Measurements from ENCODE around the gene KRTAP9-9. TPM values are rescaled to one million over a fixed set of nuclear protein-coding genes. Genes with fewer than 3 reads are reported as not detected.
"Not testable (repeated sequence)": the region's sequence is repeated elsewhere in the genome, so short reads cannot be mapped to it uniquely, and the experiment has no call there.

Gene KRTAP9-9
- not detected in 2 replicates for total RNA-seq

DNA sequence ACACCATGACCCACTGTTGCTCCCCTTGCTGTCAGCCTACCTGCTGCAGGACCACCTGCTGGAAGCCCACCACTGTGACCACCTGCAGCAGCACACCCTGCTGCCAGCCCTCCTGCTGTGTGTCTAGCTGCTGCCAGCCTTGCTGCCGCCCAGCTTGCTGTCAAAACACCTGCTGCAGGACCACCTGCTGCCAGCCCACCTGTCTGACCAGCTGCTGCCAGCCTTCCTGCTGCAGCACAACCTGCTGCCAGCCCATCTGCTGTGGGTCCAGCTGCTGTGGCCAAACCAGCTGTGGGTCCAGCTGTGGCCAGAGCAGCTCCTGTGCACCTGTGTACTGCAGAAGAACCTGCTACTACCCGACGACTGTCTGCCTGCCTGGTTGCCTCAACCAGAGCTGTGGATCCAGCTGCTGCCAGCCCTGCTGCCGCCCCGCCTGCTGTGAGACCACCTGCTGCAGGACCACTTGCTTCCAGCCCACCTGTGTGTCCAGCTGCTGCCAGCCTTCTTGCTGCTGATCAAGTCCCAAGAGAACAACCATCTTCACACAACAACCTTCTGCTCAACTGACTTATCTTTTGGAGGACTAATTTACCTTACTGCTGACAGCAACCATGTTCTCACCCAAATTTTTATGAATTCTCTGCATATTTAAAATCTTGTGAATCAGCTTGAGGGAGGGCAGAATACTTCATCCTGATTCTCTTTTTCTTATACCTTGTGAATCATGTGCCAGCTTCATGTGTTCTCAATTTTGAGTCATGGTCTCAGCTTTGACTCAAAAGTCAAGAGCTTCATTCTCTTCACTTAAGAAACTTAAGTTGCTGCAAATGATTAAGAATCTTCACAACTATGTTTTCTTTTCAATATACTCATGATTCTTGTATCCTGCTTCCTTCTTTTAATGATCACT, at the start of gene KRTAP9-9:
TSS of gene KRTAP9-9 (plus strand) at position 4 of the 910 bp plus-strand sequence.
- H3K4me3 ChIP-seq (ENCODE audit: insufficient read depth, low read length); H3K36me3 ChIP-seq (ENCODE audit: insufficient read depth, low read length); H3K79me2 ChIP-seq (ENCODE audit: insufficient read depth, low read length); H4K20me1 ChIP-seq (ENCODE audit: insufficient read depth, low read length); H3K27me3 ChIP-seq (ENCODE audit: insufficient read depth, low read length); H3K9me3 ChIP-seq (ENCODE audit: low read depth, low read length); H3K27ac ChIP-seq (ENCODE audit: low read depth, low read length); H3K4me1 ChIP-seq (ENCODE audit: insufficient read depth, low read length); H3K4me2 ChIP-seq (ENCODE audit: insufficient read depth, low read length); H2AFZ ChIP-seq (ENCODE audit: low read length): not testable (repeated sequence)
- peak; percentile 60 for DNase-seq (ENCODE audit: insufficient read length, low spot score, missing footprints)

DNA sequence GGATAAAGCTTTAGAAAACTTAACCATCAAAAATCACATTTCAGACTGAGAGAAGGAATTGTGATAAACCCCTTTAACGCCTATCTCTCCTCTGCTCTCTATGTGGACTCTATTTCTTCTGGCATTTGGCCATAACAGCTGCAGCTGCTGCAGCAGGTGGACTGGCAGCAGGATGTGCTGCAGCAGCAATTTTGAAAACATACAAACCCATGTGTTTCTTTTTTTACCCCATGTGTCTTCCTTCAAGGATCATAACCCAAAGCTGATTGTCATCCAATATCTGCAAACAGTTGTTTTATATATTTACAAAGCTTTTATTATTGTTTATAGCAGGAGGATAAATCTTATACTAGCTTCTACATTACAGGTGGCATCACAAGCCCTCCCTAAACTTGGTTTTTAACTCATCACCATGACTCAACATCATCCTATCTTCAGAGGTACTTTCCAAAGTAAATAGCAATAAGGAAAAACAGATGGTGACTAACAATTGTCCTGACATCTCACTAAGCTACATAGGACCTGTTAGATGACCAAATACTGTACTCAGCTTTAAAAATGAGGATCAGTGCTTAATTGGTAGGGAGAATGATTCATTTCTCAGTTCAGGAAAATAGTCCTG, 43.2 kb upstream of the KRTAP9-9 start:
- TF ChIP-seq, protein P1, sequence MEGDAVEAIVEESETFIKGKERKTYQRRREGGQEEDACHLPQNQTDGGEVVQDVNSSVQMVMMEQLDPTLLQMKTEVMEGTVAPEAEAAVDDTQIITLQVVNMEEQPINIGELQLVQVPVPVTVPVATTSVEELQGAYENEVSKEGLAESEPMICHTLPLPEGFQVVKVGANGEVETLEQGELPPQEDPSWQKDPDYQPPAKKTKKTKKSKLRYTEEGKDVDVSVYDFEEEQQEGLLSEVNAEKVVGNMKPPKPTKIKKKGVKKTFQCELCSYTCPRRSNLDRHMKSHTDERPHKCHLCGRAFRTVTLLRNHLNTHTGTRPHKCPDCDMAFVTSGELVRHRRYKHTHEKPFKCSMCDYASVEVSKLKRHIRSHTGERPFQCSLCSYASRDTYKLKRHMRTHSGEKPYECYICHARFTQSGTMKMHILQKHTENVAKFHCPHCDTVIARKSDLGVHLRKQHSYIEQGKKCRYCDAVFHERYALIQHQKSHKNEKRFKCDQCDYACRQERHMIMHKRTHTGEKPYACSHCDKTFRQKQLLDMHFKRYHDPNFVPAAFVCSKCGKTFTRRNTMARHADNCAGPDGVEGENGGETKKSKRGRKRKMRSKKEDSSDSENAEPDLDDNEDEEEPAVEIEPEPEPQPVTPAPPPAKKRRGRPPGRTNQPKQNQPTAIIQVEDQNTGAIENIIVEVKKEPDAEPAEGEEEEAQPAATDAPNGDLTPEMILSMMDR (IDR thresholded peaks at IDR 0.05; ENCODE audit: extremely low read depth, low read depth, low read length) = no peak
- no peaks in the 10 kb centered on the region for H3K79me2 ChIP-seq (ENCODE audit: insufficient read depth, low read length)
- H3K4me1 ChIP-seq (ENCODE audit: insufficient read depth, low read length) = peaks cover 5% of the 10 kb centered on the region
- H2AFZ ChIP-seq (ENCODE audit: low read length) = no peak overlapping the region
- H3K9me3 ChIP-seq (ENCODE audit: low read depth, low read length) = no peaks in the 10 kb centered on the region
- no peak overlapping the region for H3K4me3 ChIP-seq (ENCODE audit: insufficient read depth, low read length)
- no peak overlapping the region for H3K4me2 ChIP-seq (ENCODE audit: insufficient read depth, low read length)
- peak; percentile 69 for DNase-seq (ENCODE audit: insufficient read length, low spot score, missing footprints)
- H4K20me1 ChIP-seq (ENCODE audit: insufficient read depth, low read length) = no peaks in the 10 kb centered on the region
- H3K27me3 ChIP-seq (ENCODE audit: insufficient read depth, low read length) = no peaks in the 10 kb centered on the region
- no peak overlapping the region for H3K27ac ChIP-seq (ENCODE audit: low read depth, low read length)
- H3K36me3 ChIP-seq (ENCODE audit: insufficient read depth, low read length) = no peaks in the 10 kb centered on the region

DNA sequence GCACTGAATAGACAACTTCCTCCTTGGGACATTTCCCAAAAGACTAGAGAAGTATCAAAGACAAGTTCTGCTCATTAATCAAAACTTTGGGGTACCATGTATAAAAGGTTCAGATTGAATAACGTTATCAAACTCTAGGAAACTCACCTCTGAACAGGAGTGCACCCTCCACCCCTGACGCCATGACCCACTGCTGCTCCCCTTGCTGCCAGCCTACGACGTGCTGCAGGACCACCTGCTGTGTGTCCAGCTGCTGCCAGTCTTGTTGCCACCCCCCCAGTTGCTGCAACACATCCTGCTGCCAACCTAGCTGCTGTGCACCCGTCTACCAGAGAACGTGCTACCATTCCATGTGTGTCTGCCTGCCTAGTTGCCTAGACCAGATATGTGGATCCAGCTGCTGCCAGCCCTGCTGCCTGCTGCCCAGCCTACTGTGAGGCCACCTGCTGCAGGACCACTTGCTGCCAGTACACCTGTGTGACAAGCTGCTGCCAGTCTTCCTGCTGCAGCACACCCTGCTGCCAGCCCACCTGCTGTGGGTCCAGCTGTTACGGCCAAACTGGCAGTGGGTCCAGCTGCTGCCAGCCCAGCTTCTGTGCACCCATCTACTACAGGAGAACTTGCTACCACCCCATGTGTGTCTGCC, 42.5 kb upstream of the KRTAP9-9 start:
- Histone ChIP-seq H3K36me3 (ENCODE audit: insufficient read depth, low read length) (no peaks in the 10 kb centered on the region), H3K79me2 (ENCODE audit: insufficient read depth, low read length) (no peaks in the 10 kb centered on the region), H3K4me2 (ENCODE audit: insufficient read depth, low read length) (no peak overlapping the region), H3K27me3 (ENCODE audit: insufficient read depth, low read length) (no peaks in the 10 kb centered on the region), H4K20me1 (ENCODE audit: insufficient read depth, low read length) (no peaks in the 10 kb centered on the region), H3K4me3 (ENCODE audit: insufficient read depth, low read length) (no peak overlapping the region), H3K4me1 (ENCODE audit: insufficient read depth, low read length) (peaks cover 5% of the 10 kb centered on the region), H2AFZ (ENCODE audit: low read length) (no peak overlapping the region), H3K9me3 (ENCODE audit: low read depth, low read length) (no peaks in the 10 kb centered on the region), H3K27ac (ENCODE audit: low read depth, low read length) (no peak overlapping the region)
- no peak for DNase-seq (ENCODE audit: insufficient read length, low spot score, missing footprints)
- TF ChIP-seq, protein P1 (IDR thresholded peaks at IDR 0.05; ENCODE audit: extremely low read depth, low read depth, low read length) = no peak

DNA sequence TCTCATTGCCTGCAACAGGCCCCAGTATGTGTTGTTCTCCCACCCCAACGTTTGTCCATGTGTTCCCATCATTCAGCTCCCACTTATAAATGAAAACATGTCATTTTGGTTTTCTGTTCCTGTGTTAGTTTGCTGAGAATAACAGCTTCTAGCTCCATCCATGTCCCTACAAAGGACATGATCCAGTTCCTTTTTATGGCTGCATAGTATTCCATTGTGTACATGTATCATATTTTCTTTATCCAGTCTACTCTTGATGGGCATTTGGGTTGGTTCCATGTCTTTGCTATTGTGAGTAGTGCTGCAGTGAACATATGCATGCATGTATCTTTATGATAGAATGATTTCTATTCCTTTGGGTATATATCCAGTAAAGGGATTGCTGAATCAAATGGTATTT, 39.5 kb upstream of the KRTAP9-9 start:
- Histone ChIP-seq H3K4me3 (ENCODE audit: insufficient read depth, low read length) (no peak overlapping the region), H3K9me3 (ENCODE audit: low read depth, low read length) (no peaks in the 10 kb centered on the region), H4K20me1 (ENCODE audit: insufficient read depth, low read length) (no peaks in the 10 kb centered on the region), H2AFZ (ENCODE audit: low read length) (no peak overlapping the region), H3K4me2 (ENCODE audit: insufficient read depth, low read length) (no peak overlapping the region), H3K36me3 (ENCODE audit: insufficient read depth, low read length) (no peaks in the 10 kb centered on the region), H3K79me2 (ENCODE audit: insufficient read depth, low read length) (no peaks in the 10 kb centered on the region), H3K27me3 (ENCODE audit: insufficient read depth, low read length) (no peaks in the 10 kb centered on the region), H3K27ac (ENCODE audit: low read depth, low read length) (no peak overlapping the region), H3K4me1 (ENCODE audit: insufficient read depth, low read length) (peaks cover 5% of the 10 kb centered on the region)
- no peak for DNase-seq (ENCODE audit: insufficient read length, low spot score, missing footprints)
- TF ChIP-seq, protein P1 (IDR thresholded peaks at IDR 0.05; ENCODE audit: extremely low read depth, low read depth, low read length) = no peak

All from osteoblast (primary cell).